Measurements from ENCODE around the gene MRPL12. TPM values are rescaled to one million over a fixed set of nuclear protein-coding genes. Genes with fewer than 3 reads are reported as not detected.

The MRPL12 gene
- total and polyA plus RNA-seq, 2 of the 13 experiments (the other 11 are each of a cell fraction or from before 2014, with no cell fraction given): 39.1 to 94.1 TPM

DNA sequence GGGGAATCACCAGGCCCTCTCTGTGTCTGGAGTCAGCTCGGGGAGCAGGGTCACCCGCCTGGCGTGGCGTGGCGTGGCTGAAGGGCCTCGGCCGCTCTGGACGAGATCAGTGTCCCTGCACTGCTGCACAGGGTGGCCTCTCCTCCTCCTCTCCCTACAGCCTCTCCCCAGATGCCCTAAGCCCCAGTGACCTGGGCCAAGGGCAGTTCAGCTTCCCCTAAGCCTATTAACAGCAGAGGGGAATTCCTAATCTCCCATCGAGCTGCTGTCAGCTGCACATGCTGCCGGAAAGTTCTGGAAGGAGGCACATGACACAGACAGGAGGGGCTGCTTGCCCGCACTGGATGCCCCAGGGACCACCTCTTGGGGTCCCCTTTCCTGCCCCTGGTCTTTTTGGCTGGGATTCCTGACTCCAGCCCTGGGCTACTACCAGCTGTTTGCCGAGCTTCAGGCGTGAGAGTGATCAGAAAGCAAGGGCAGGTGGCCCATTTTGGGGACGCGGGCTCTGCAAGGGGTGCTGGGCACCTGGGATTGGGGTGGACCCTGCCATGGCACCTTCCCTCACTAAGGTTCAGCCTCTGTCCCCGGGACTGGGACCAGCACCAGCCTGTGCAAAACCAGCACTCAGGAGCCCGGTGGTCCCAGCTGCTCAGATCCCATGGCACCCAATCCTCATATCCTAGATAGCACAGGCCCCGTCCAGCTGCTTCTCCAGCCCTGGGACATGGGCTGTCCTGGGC is 47.6 kb upstream of the MRPL12 start (continued):
- TF ChIP-seq PRMT3 (CRISPR knock-in tag; IDR thresholded peaks at IDR 0.05; ENCODE audit: borderline replicate concordance, low read depth) (no peak), REL (CRISPR knock-in tag; conservative IDR thresholded peaks at IDR 0.05) (no peak), RNF2 (conservative IDR thresholded peaks at IDR 0.05; ENCODE audit: low read depth) (peak; percentile 69), CEBPZ (IDR thresholded peaks at IDR 0.05; ENCODE audit: low read length) (no peak), ZNF883 (CRISPR knock-in tag; IDR thresholded peaks at IDR 0.05; ENCODE audit: not compliant biosample characterization) (peak; percentile 47), AFF4 (CRISPR knock-in tag; IDR thresholded peaks at IDR 0.05) (no peak), ZNF839 (CRISPR knock-in tag; IDR thresholded peaks at IDR 0.05; ENCODE audit: borderline replicate concordance) (no peak), CHD2 (IDR thresholded peaks at IDR 0.05; ENCODE audit: low read depth, low read length) (no peak), CENPT (CRISPR knock-in tag; IDR thresholded peaks at IDR 0.05; ENCODE audit: low read depth) (no peak), ZNF572 (CRISPR knock-in tag; IDR thresholded peaks at IDR 0.05) (0 out of 2 replicates have a peak, but pooled peaks have one; percentile 56), KAT7 (CRISPR knock-in tag; IDR thresholded peaks at IDR 0.05; ENCODE audit: borderline replicate concordance) (no peak), ZNF878 (CRISPR knock-in tag; IDR thresholded peaks at IDR 0.05) (no peak), FOXC1 (CRISPR knock-in tag; IDR thresholded peaks at IDR 0.05; ENCODE audit: borderline replicate concordance) (no peak), POLR2AphosphoS5 (IDR thresholded peaks at IDR 0.05; ENCODE audit: low read depth, low read length) (no peak), CBX2 (IDR thresholded peaks at IDR 0.05; ENCODE audit: low read depth, low read length) (no peak), CBX2 (CRISPR knock-in tag; IDR thresholded peaks at IDR 0.05; ENCODE audit: low read depth) (no peak), ZNF879 (CRISPR knock-in tag; IDR thresholded peaks at IDR 0.05) (0 out of 2 replicates have a peak, but pooled peaks have one; percentile 47), ESRRA (CRISPR knock-in tag; IDR thresholded peaks at IDR 0.05; ENCODE audit: low read depth) (peak; percentile 68), ZNF563 (CRISPR knock-in tag; IDR thresholded peaks at IDR 0.05) (0 out of 2 replicates have a peak, but pooled peaks have one; percentile 8), ZMAT3 (CRISPR knock-in tag; conservative IDR thresholded peaks at IDR 0.05) (0 out of 2 replicates have a peak, but pooled peaks have one; percentile 54), ZNF205 (CRISPR knock-in tag; IDR thresholded peaks at IDR 0.05) (peak; percentile 34; the same call in 1 of the 2 replicates)
- TF ChIP-seq, protein P1, sequence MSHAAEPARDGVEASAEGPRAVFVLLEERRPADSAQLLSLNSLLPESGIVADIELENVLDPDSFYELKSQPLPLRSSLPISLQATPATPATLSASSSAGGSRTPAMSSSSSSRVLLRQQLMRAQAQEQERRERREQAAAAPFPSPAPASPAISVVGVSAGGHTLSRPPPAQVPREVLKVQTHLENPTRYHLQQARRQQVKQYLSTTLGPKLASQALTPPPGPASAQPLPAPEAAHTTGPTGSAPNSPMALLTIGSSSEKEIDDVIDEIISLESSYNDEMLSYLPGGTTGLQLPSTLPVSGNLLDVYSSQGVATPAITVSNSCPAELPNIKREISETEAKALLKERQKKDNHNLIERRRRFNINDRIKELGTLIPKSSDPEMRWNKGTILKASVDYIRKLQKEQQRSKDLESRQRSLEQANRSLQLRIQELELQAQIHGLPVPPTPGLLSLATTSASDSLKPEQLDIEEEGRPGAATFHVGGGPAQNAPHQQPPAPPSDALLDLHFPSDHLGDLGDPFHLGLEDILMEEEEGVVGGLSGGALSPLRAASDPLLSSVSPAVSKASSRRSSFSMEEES (CRISPR knock-in tag; IDR thresholded peaks at IDR 0.05): peak; percentile 65

Measured in HepG2 (cell line).